ENCODE measurements around the gene MAPKAP1.

Gene MAPKAP1

GRCh38 chr9:125442452-125442851, 264.6 kb downstream of the MAPKAP1 start:
- no peak for DNase-seq

- no peak for DNase-seq
These were observed 266.6 kb downstream of the MAPKAP1 start for GRCh38 chr9:125440411-125440810.

- DNase-seq: no peak
These were observed 267.4 kb downstream of the MAPKAP1 start for GRCh38 chr9:125439434-125440272.

GRCh38 chr9:125438506-125439433, 268.2 kb downstream of the MAPKAP1 start:
- no peak for DNase-seq

GRCh38 chr9:125437771-125438221, 269.2 kb downstream of the MAPKAP1 start:
- DNase-seq: no peak

- DNase-seq: no peak
These were observed 270.2 kb downstream of the MAPKAP1 start for GRCh38 chr9:125436613-125437443.

GRCh38 chr9:125435776-125436612, 271.0 kb downstream of the MAPKAP1 start:
- DNase-seq: no peak

GRCh38 chr9:125434986-125435775, 271.8 kb downstream of the MAPKAP1 start:
- DNase-seq: no peak

GRCh38 chr9:125433461-125434011, 273.5 kb downstream of the MAPKAP1 start:
- no peak for DNase-seq

- no peak for DNase-seq
These were observed 274.2 kb downstream of the MAPKAP1 start for GRCh38 chr9:125432715-125433385.

- no peak for DNase-seq
These were observed 275.2 kb downstream of the MAPKAP1 start for GRCh38 chr9:125431741-125432271.

GRCh38 chr9:125431012-125431305, 276.0 kb downstream of the MAPKAP1 start:
- DNase-seq: no peak

- DNase-seq: no peak
These were observed 276.6 kb downstream of the MAPKAP1 start for GRCh38 chr9:125430161-125431011.

GRCh38 chr9:125429476-125430160, 277.4 kb downstream of the MAPKAP1 start:
- DNase-seq: no peak

- no peak for DNase-seq
These were observed 278.0 kb downstream of the MAPKAP1 start for GRCh38 chr9:125428902-125429467.

- DNase-seq: peak; percentile 29
These were observed 278.7 kb downstream of the MAPKAP1 start for GRCh38 chr9:125428060-125428901.

GRCh38 chr9:125427556-125427955, 279.5 kb downstream of the MAPKAP1 start:
- no peak for DNase-seq
